GM12878 (cell line): Measurements from ENCODE around the gene TRMT1. TPM values are rescaled to one million over a fixed set of nuclear protein-coding genes. Genes with fewer than 3 reads are reported as not detected.

Experiments
- BRCA1 ChIP-seq: IDR thresholded peaks from 2 replicates; pipeline ENCODE4 v1.6.1; 2011; ENCODE audit warnings: low read depth, low read length, improper control_type of control experiment
- FOXM1 ChIP-seq: IDR thresholded peaks from 2 replicates; pipeline ENCODE4 v1.6.1; 2012; ENCODE audit warnings: low read depth, mild to moderate bottlenecking, inconsistent platforms, low read length, moderate library complexity
- GATAD2B ChIP-seq: fragments of 450-650 bp; conservative IDR thresholded peaks from 2 replicates; pipeline ENCODE4 v1.6.1; 2017; ENCODE audit warnings: low read depth, mild to moderate bottlenecking, moderate library complexity
- KDM1A ChIP-seq: fragments of 200-600 bp; sonication (generic); IDR thresholded peaks from 2 replicates; pipeline ENCODE4 v1.6.1; 2016; ENCODE audit warnings: borderline replicate concordance
- MYC ChIP-seq: IDR thresholded peaks from 2 replicates; pipeline ENCODE4 v1.6.1; 2011; ENCODE audit warnings: mild to moderate bottlenecking, low read length, moderate library complexity, inconsistent platforms; ENCODE audit not compliant: insufficient read depth, insufficient replicate concordance, insufficient read length, severe bottlenecking
- NFIC ChIP-seq: IDR thresholded peaks from 2 replicates; pipeline ENCODE4 v1.6.1; 2012; ENCODE audit warnings: low read depth, mild to moderate bottlenecking, inconsistent platforms, low read length, moderate library complexity
- NR2C2 ChIP-seq: IDR thresholded peaks from 2 replicates; pipeline ENCODE4 v1.6.1; 2011; ENCODE audit warnings: borderline replicate concordance, low read depth; ENCODE audit not compliant: control insufficient read depth, insufficient read length
- STAT3 ChIP-seq: IDR thresholded peaks from 2 replicates; pipeline ENCODE4 v1.6.1; 2011; ENCODE audit warnings: low read depth, low read length, improper control_type of control experiment
- TCF7 ChIP-seq: IDR thresholded peaks from 2 replicates; pipeline ENCODE4 v1.6.1; 2014; ENCODE audit warnings: antibody characterized with exemption, borderline replicate concordance
- YBX1 ChIP-seq: fragments of 450-650 bp; IDR thresholded peaks from 2 replicates; pipeline ENCODE4 v1.6.1; 2016; ENCODE audit warnings: antibody characterized with exemption
- ZNF217 ChIP-seq: fragments of 450-650 bp; IDR thresholded peaks from 2 replicates; pipeline ENCODE4 v1.6.1; 2017; ENCODE audit warnings: antibody characterized with exemption, mild to moderate bottlenecking
- ZNF384 ChIP-seq: IDR thresholded peaks from 2 replicates; pipeline ENCODE4 v1.6.1; 2012; ENCODE audit warnings: low read depth, mild to moderate bottlenecking, low read length, improper control_type of control experiment, borderline replicate concordance
- polyA plus RNA-seq, 11 experiments: library from polyadenylated mRNA; depleted of rRNA in 4 of 11; unstranded in 6 of 11; stranded (reverse) in 5 of 11; fragments of >200 nt; fragmentation: Nextera tagmentation in 4 of 11; fragmentation: Illumina TruSeq in 1 of 11; extraction: Ambion mirVana in 4 of 11; extraction: Trizol in 1 of 11; gene quantifications; 1 replicate in 1 of 11; 2 replicates in 10 of 11; pipeline versions ENCODE4 v1.2.1 to v1.2.3, GENCODE V29; 2011 to 2016; ENCODE audit warnings: inconsistent platforms in 2 of 11, missing spikeins in 2 of 11, low read depth in 1 of 11
- total RNA-seq, 4 experiments: library from RNA; depleted of rRNA in 3 of 4; stranded (reverse); fragments of >200 nt in 3 of 4; fragmentation: Illumina TruSeq in 1 of 4; extraction: Trizol in 1 of 4; gene quantifications; 2 replicates each; pipeline versions ENCODE4 v1.2.1 to v1.2.3, GENCODE V29; 2013 to 2021
- TF ChIP-seq, protein P1 (sequence below): IDR thresholded peaks from 2 replicates; pipeline ENCODE4 v1.6.1; 2012; ENCODE audit warnings: mild to moderate bottlenecking, low read depth, low read length
- TF ChIP-seq, protein P2 (sequence below): fragments of 450-650 bp; IDR thresholded peaks from 2 replicates; pipeline ENCODE4 v1.6.1; 2016; ENCODE audit warnings: mild to moderate bottlenecking
- TF ChIP-seq, protein P3 (sequence below): fragments of 450-650 bp; IDR thresholded peaks from 2 replicates; pipeline ENCODE4 v1.6.1; 2017; ENCODE audit warnings: borderline replicate concordance
- TF ChIP-seq, protein P4 (sequence below): fragments of 450-650 bp; IDR thresholded peaks from 2 replicates; pipeline ENCODE4 v1.6.1; 2017; ENCODE audit warnings: low read depth, mild to moderate bottlenecking, moderate library complexity
- TF ChIP-seq, protein P5 (sequence below): fragments of 450-650 bp; IDR thresholded peaks from 2 replicates; pipeline ENCODE4 v1.6.1; 2014; ENCODE audit warnings: mild to moderate bottlenecking

Gene TRMT1
- total and polyA plus RNA-seq, 10 of the 15 experiments (the other 5 are each of a cell fraction or from before 2014, with no cell fraction given): 3.4 to 68.8 (median 34.8) TPM

DNA sequence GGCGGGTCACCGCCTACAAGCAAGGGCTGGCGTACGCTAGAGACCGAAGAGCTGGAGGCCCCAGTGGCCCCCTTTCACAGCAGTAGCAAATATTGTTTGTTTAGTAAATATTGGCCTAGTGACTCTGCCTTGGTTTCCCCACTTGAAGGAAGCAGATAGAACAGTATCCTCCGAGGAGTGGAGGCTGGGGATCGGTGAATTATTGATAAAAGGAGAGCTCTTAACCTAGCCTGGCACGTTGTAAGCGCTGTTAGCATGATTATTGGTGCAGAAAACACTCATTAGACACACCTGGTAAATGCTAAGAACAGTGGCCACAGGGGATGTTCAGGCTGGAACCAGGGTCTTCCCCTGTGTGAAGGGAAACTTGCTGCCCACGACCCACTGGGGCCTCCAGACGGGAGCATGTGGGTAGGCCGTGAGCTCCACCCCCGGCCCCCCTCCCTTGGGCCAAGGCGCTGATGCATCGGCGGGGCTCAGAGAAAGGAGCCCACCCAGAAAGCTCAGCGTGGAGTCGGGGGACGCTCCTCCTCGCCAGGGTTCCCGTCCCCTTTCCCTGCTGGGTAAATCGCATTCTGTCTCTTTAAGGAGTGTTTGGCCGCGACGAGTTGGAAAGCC, 35.9 kb upstream of the TRMT1 start (continued):
- TF ChIP-seq BRCA1 (no peak), NR2C2 (no peak), YBX1 (no peak), FOXM1 (no peak), NFIC (no peak), ZNF217 (no peak), STAT3 (no peak), KDM1A (no peak), TCF7 (no peak), GATAD2B (0 out of 2 replicates have a peak, but pooled peaks have one; percentile 45), ZNF384 (no peak), MYC (peak; percentile 17)
- TF ChIP-seq, protein P1, sequence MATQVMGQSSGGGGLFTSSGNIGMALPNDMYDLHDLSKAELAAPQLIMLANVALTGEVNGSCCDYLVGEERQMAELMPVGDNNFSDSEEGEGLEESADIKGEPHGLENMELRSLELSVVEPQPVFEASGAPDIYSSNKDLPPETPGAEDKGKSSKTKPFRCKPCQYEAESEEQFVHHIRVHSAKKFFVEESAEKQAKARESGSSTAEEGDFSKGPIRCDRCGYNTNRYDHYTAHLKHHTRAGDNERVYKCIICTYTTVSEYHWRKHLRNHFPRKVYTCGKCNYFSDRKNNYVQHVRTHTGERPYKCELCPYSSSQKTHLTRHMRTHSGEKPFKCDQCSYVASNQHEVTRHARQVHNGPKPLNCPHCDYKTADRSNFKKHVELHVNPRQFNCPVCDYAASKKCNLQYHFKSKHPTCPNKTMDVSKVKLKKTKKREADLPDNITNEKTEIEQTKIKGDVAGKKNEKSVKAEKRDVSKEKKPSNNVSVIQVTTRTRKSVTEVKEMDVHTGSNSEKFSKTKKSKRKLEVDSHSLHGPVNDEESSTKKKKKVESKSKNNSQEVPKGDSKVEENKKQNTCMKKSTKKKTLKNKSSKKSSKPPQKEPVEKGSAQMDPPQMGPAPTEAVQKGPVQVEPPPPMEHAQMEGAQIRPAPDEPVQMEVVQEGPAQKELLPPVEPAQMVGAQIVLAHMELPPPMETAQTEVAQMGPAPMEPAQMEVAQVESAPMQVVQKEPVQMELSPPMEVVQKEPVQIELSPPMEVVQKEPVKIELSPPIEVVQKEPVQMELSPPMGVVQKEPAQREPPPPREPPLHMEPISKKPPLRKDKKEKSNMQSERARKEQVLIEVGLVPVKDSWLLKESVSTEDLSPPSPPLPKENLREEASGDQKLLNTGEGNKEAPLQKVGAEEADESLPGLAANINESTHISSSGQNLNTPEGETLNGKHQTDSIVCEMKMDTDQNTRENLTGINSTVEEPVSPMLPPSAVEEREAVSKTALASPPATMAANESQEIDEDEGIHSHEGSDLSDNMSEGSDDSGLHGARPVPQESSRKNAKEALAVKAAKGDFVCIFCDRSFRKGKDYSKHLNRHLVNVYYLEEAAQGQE: no peak
- TF ChIP-seq, protein P2, sequence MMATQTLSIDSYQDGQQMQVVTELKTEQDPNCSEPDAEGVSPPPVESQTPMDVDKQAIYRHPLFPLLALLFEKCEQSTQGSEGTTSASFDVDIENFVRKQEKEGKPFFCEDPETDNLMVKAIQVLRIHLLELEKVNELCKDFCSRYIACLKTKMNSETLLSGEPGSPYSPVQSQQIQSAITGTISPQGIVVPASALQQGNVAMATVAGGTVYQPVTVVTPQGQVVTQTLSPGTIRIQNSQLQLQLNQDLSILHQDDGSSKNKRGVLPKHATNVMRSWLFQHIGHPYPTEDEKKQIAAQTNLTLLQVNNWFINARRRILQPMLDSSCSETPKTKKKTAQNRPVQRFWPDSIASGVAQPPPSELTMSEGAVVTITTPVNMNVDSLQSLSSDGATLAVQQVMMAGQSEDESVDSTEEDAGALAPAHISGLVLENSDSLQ: no peak
- TF ChIP-seq, protein P3, sequence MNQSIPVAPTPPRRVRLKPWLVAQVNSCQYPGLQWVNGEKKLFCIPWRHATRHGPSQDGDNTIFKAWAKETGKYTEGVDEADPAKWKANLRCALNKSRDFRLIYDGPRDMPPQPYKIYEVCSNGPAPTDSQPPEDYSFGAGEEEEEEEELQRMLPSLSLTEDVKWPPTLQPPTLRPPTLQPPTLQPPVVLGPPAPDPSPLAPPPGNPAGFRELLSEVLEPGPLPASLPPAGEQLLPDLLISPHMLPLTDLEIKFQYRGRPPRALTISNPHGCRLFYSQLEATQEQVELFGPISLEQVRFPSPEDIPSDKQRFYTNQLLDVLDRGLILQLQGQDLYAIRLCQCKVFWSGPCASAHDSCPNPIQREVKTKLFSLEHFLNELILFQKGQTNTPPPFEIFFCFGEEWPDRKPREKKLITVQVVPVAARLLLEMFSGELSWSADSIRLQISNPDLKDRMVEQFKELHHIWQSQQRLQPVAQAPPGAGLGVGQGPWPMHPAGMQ: no peak
- TF ChIP-seq, protein P4, sequence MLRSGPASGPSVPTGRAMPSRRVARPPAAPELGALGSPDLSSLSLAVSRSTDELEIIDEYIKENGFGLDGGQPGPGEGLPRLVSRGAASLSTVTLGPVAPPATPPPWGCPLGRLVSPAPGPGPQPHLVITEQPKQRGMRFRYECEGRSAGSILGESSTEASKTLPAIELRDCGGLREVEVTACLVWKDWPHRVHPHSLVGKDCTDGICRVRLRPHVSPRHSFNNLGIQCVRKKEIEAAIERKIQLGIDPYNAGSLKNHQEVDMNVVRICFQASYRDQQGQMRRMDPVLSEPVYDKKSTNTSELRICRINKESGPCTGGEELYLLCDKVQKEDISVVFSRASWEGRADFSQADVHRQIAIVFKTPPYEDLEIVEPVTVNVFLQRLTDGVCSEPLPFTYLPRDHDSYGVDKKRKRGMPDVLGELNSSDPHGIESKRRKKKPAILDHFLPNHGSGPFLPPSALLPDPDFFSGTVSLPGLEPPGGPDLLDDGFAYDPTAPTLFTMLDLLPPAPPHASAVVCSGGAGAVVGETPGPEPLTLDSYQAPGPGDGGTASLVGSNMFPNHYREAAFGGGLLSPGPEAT: peak; percentile 96
- TF ChIP-seq, protein P5, sequence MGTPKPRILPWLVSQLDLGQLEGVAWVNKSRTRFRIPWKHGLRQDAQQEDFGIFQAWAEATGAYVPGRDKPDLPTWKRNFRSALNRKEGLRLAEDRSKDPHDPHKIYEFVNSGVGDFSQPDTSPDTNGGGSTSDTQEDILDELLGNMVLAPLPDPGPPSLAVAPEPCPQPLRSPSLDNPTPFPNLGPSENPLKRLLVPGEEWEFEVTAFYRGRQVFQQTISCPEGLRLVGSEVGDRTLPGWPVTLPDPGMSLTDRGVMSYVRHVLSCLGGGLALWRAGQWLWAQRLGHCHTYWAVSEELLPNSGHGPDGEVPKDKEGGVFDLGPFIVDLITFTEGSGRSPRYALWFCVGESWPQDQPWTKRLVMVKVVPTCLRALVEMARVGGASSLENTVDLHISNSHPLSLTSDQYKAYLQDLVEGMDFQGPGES: 0 out of 2 replicates have a peak, but pooled peaks have one; percentile 2
